ENCODE measurements around the gene SPAG16. TPM values are rescaled to one million over a fixed set of nuclear protein-coding genes. Genes with fewer than 3 reads are reported as not detected.
"Not testable (repeated sequence)": the region's sequence is repeated elsewhere in the genome, so short reads cannot be mapped to it uniquely, and the experiment has no call there.

Gene SPAG16
- polyA plus RNA-seq, 3 donors: 67.5 to 76.2 (median 73.5) TPM

GRCh38 chr2:213266421-213266820 lies 17.8 kb upstream of the SPAG16 start:
- no peak for DNase-seq (ENCODE audit: low read depth in 3 of 3, low spot score in 2 of 3)

GRCh38 chr2:213271947-213272346 lies 12.3 kb upstream of the SPAG16 start:
- no peak for DNase-seq (ENCODE audit: low read depth in 3 of 3, low spot score in 2 of 3)

GRCh38 chr2:213274143-213274542 lies 10.1 kb upstream of the SPAG16 start:
- no peak for DNase-seq (ENCODE audit: low read depth in 3 of 3, low spot score in 2 of 3)

DNA sequence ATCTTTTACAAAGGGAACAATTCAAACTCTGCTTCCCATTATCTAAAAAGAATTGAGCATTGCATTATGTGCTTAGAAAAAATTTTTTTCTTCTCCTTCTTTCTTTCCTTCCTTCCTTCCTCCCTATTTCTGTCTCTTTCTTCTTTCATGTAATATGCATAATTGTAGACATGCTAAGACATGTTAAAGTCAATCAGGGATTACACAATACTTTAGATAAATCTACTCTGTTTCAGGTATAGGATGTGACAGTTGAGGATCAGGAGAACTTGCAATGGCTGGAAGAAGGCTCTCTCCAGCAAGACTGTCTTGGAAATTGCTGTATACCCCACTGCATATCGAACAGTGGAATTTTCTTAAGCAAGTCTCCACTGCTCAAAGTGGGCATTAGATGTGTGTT lies 9.0 kb upstream of the SPAG16 start:
- DNase-seq (ENCODE audit: low read depth in 3 of 3, low spot score in 2 of 3): no peak

GRCh38 chr2:213277134-213277533 lies 7.1 kb upstream of the SPAG16 start:
- not testable (repeated sequence) for DNase-seq (ENCODE audit: low read depth in 3 of 3, low spot score in 2 of 3)

GRCh38 chr2:213279116-213279620 lies 5.1 kb upstream of the SPAG16 start:
- DNase-seq (ENCODE audit: low read depth in 3 of 3, low spot score in 2 of 3): no peak

- DNase-seq (ENCODE audit: low read depth in 3 of 3, low spot score in 2 of 3): no peak
Observed at GRCh38 chr2:213279971-213280370, 4.3 kb upstream of the SPAG16 start.

DNA sequence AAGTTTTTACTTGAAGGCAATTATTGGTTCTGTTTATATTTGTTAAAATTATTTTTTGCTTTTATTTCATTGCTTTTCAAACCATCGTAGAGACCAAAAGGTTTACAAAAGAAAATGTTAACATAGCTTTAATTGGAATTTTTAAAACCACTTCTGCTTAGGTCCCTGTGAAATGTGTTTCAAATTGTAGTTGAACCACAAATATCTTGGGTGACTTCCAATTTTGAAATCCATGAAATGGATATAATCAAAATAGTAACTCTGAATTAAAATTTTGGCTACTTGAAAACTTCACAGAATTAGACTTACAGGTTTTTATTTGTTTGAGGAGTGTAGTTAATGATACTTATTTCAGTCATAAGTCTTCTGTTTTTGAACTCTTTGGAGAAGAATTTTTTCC lies 3.1 kb upstream of the SPAG16 start:
- no peak for DNase-seq (ENCODE audit: low read depth in 3 of 3, low spot score in 2 of 3)

GRCh38 chr2:213285404-213285803 lies 1.1 kb downstream of the SPAG16 start:
- DNase-seq (ENCODE audit: low read depth in 3 of 3, low spot score in 2 of 3): no peak

DNA sequence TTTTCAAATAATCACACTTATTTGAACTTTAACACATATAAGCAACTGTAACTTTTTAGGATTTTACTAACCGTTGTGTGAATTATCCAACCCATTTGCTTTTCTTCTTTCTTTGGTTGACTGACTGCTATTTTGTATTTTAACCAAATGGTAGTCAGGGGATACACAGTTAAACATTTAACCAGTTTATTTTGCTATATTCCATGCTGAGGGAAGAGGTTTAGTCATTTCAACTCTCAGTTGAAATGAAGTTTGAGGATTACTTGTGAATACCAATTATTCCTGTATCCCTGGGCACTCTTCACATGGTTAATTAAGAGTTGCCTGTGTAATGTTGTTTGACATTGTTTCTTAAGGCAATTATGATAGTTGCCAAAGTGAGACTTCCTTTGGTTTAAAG lies 1.9 kb downstream of the SPAG16 start:
- DNase-seq (ENCODE audit: low read depth in 3 of 3, low spot score in 2 of 3): no peak

- DNase-seq (ENCODE audit: low read depth in 3 of 3, low spot score in 2 of 3): no peak
Observed at GRCh38 chr2:213288913-213289700, 4.8 kb downstream of the SPAG16 start.

DNA sequence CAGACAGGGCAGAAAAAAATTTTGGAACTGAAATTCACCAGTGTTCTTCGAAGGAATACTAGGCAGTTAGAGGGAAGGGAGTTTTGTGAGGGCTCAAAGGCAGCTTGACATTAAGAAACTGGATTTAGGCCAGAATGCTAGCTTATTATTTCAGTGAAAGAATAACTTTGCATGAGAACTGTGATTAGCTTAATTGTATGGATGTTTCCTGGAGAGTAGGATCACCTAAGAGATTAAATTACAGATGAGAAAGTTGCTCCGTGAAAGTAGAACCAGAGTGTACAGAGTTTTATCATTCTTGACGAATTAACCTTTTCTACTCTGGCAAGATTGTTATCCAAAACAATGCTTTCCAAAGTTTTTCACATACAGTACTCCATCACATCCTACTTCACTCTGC lies 6.2 kb downstream of the SPAG16 start:
- no peak for DNase-seq (ENCODE audit: low read depth in 3 of 3, low spot score in 2 of 3)

DNA sequence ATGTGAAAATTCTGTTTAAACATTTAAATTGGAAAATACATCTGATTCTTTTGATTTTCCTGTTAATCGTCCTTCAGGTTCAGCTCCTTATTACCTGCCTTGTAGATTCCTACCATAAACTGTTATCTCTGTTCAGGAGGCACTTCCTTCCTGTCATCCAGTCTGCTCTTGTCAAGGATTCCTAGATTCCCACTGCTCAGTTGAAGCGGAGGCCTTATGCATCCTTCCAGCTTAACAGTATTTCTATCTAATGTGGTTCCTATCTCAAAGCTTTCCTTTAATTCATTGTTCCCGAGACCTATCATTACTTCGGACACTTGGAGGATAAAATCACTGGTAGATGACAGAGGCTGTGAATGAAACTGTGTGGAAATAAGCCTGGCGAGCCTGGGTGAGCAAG lies 12.0 kb downstream of the SPAG16 start:
- DNase-seq (ENCODE audit: low read depth in 3 of 3, low spot score in 2 of 3): no peak

GRCh38 chr2:213306316-213306942 lies 22.2 kb downstream of the SPAG16 start:
- DNase-seq (ENCODE audit: low read depth in 3 of 3, low spot score in 2 of 3): no peak

- DNase-seq (ENCODE audit: low read depth in 3 of 3, low spot score in 2 of 3): no peak
Observed at GRCh38 chr2:213315168-213315876, 31.1 kb downstream of the SPAG16 start.

- no peak for DNase-seq (ENCODE audit: low read depth in 3 of 3, low spot score in 2 of 3)
Observed at GRCh38 chr2:213316001-213316735, 31.9 kb downstream of the SPAG16 start.

DNA sequence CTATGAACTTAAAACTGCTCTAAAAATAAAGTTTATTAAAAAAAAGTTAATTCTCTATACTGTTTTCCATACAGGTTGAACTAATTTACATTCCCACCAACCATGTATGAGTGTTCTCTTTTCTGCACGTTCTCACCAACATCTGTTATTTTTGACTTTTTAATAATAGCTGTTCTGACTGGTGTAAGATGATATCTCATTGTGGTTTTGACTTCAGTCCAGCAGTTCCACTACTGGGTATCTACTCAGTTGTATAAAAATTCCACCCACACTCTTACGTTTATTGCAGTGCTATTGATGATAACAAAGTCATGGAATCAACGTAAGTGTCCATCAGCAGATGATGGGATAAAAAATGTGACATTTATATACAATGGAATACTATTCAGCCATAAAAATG lies 33.7 kb downstream of the SPAG16 start:
- no peak for DNase-seq (ENCODE audit: low read depth in 3 of 3, low spot score in 2 of 3)

DNA sequence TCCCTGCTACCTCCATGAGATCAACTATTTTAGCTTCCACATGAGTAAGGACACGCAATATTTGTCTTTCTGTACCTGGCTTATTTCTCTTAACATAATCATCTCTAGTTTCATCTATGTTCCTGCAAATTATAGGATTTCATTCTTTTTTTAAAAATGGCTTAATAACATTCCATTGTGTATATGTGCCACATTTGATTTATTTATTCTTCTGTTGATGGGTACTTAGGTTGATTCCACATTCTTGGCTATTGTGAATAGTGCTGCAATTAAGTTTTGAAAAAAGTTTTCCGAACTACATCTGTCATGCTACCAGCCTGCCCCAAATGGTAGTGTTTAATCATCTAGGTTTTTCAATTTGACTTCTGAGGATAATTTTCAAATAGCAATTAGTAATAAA lies 36.3 kb downstream of the SPAG16 start:
- DNase-seq (ENCODE audit: low read depth in 3 of 3, low spot score in 2 of 3): no peak

- DNase-seq (ENCODE audit: low read depth in 3 of 3, low spot score in 2 of 3): no peak
Observed at GRCh38 chr2:213336253-213336770, 52.0 kb downstream of the SPAG16 start.

GRCh38 chr2:213353419-213353818 lies 69.2 kb downstream of the SPAG16 start:
- no peak for DNase-seq (ENCODE audit: low read depth in 3 of 3, low spot score in 2 of 3)

GRCh38 chr2:213376644-213377043 lies 92.4 kb downstream of the SPAG16 start:
- DNase-seq (ENCODE audit: low read depth in 3 of 3, low spot score in 2 of 3): no peak
